ENCODE measurements around the gene MMD2.

Gene MMD2

GRCh38 chr7:4911111-4911828, 47.7 kb downstream of the MMD2 start:
- TF ChIP-seq TEAD4 (IDR thresholded peaks at IDR 0.05) (no peak), EGR1 (IDR thresholded peaks at IDR 0.05) (no peak), TCF12 (IDR thresholded peaks at IDR 0.05; ENCODE audit: low read depth) (no peak), TAF1 (IDR thresholded peaks at IDR 0.05; ENCODE audit: low read depth) (no peak), NFIC (IDR thresholded peaks at IDR 0.05) (no peak), CREB1 (IDR thresholded peaks at IDR 0.05; ENCODE audit: low read depth) (no peak), ZBTB7A (IDR thresholded peaks at IDR 0.05; ENCODE audit: low read depth) (no peak), CEBPB (IDR thresholded peaks at IDR 0.05) (no peak), YY1 (IDR thresholded peaks at IDR 0.05; ENCODE audit: low read depth) (no peak), MAX (IDR thresholded peaks at IDR 0.05) (no peak), EP300 (IDR thresholded peaks at IDR 0.05; ENCODE audit: borderline replicate concordance) (no peak), FOXM1 (IDR thresholded peaks at IDR 0.05; ENCODE audit: borderline replicate concordance, low read depth) (no peak), RAD21 (IDR thresholded peaks at IDR 0.05; ENCODE audit: low read depth) (no peak)

DNA sequence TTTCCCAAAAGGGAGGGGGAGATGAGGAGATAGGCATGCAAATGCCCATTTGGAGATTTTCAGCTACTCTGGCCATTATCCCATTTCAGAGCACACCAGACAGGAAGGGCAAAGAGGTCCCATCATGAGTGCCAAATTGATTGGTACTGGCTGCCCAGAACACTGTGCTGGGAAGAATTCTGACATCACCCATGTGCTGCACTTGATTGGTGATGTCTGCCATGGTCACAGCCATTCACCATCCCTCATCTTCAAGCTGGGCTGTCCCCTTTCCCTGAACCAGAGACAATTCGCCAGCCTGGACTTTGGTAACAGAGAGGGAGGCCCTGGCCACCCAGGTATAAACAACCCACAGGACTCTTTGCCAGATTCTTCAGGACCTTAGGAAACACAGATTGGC, 52.3 kb downstream of the MMD2 start:
- TF ChIP-seq TCF12 (IDR thresholded peaks at IDR 0.05; ENCODE audit: low read depth) = no peak
- no peak for TF ChIP-seq TEAD4 (IDR thresholded peaks at IDR 0.05)
- no peak for TF ChIP-seq RAD21 (IDR thresholded peaks at IDR 0.05; ENCODE audit: low read depth)
- no peak for TF ChIP-seq EGR1 (IDR thresholded peaks at IDR 0.05)
- no peak for TF ChIP-seq CREB1 (IDR thresholded peaks at IDR 0.05; ENCODE audit: low read depth)
- TF ChIP-seq ZBTB7A (IDR thresholded peaks at IDR 0.05; ENCODE audit: low read depth) = no peak
- TF ChIP-seq CEBPB (IDR thresholded peaks at IDR 0.05) = no peak
- TF ChIP-seq TAF1 (IDR thresholded peaks at IDR 0.05; ENCODE audit: low read depth) = no peak
- no peak for TF ChIP-seq FOXM1 (IDR thresholded peaks at IDR 0.05; ENCODE audit: borderline replicate concordance, low read depth)

DNA sequence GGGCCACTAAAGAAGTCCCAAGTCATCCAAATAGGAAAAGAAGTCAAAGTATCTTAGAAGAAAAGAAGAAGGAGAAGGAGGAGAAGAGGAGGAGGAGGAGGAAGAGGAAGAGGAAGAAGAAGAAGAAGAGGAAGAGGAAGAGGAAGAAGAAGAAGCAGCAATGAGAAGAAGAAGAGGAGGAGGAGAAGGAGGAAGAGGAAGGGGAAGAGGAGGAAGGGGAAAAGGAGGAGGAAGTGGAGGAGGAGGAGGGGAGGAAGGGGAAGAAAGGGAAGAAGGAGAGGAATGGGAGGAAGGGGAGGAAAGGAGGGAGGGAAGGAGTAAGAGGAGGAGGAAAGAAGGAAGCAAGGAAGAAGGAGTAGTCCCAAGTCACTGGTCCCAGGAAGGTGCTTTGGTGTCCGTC, 53.8 kb downstream of the MMD2 start:
- no peak for TF ChIP-seq CREB1 (IDR thresholded peaks at IDR 0.05; ENCODE audit: low read depth)
- no peak for TF ChIP-seq EGR1 (IDR thresholded peaks at IDR 0.05)
- TF ChIP-seq YY1 (IDR thresholded peaks at IDR 0.05; ENCODE audit: low read depth) = no peak
- no peak for TF ChIP-seq RAD21 (IDR thresholded peaks at IDR 0.05; ENCODE audit: low read depth)
- no peak for TF ChIP-seq EP300 (IDR thresholded peaks at IDR 0.05; ENCODE audit: borderline replicate concordance)
- no peak for TF ChIP-seq TAF1 (IDR thresholded peaks at IDR 0.05; ENCODE audit: low read depth)
- TF ChIP-seq NFIC (IDR thresholded peaks at IDR 0.05) = no peak
- TF ChIP-seq, protein P1, sequence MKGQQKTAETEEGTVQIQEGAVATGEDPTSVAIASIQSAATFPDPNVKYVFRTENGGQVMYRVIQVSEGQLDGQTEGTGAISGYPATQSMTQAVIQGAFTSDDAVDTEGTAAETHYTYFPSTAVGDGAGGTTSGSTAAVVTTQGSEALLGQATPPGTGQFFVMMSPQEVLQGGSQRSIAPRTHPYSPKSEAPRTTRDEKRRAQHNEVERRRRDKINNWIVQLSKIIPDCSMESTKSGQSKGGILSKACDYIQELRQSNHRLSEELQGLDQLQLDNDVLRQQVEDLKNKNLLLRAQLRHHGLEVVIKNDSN (IDR thresholded peaks at IDR 0.05) = no peak
- TF ChIP-seq FOXM1 (IDR thresholded peaks at IDR 0.05; ENCODE audit: borderline replicate concordance, low read depth) = no peak

GRCh38 chr7:4904346-4904745, 54.6 kb downstream of the MMD2 start:
- TF ChIP-seq TCF12 (IDR thresholded peaks at IDR 0.05; ENCODE audit: low read depth) (no peak), TEAD4 (IDR thresholded peaks at IDR 0.05) (no peak), ZBTB7A (IDR thresholded peaks at IDR 0.05; ENCODE audit: low read depth) (no peak), CEBPB (IDR thresholded peaks at IDR 0.05) (no peak), RAD21 (IDR thresholded peaks at IDR 0.05; ENCODE audit: low read depth) (no peak)

- TF ChIP-seq EGR1 (IDR thresholded peaks at IDR 0.05) = no peak
- TF ChIP-seq TAF1 (IDR thresholded peaks at IDR 0.05; ENCODE audit: low read depth) = no peak
- no peak for TF ChIP-seq ZBTB7A (IDR thresholded peaks at IDR 0.05; ENCODE audit: low read depth)
- TF ChIP-seq CEBPB (IDR thresholded peaks at IDR 0.05) = no peak
- TF ChIP-seq TCF12 (IDR thresholded peaks at IDR 0.05; ENCODE audit: low read depth) = no peak
- TF ChIP-seq FOXM1 (IDR thresholded peaks at IDR 0.05; ENCODE audit: borderline replicate concordance, low read depth) = no peak
- TF ChIP-seq REST (IDR thresholded peaks at IDR 0.05; ENCODE audit: low read depth) = no peak
- TF ChIP-seq MAX (IDR thresholded peaks at IDR 0.05) = no peak
- no peak for TF ChIP-seq YY1 (IDR thresholded peaks at IDR 0.05; ENCODE audit: low read depth)
- no peak for TF ChIP-seq NFIC (IDR thresholded peaks at IDR 0.05)
- TF ChIP-seq, protein P1 (IDR thresholded peaks at IDR 0.05) = no peak
- no peak for TF ChIP-seq RAD21 (IDR thresholded peaks at IDR 0.05; ENCODE audit: low read depth)
- no peak for TF ChIP-seq TEAD4 (IDR thresholded peaks at IDR 0.05)
Measured at GRCh38 chr7:4895766-4896165, 63.2 kb downstream of the MMD2 start.

DNA sequence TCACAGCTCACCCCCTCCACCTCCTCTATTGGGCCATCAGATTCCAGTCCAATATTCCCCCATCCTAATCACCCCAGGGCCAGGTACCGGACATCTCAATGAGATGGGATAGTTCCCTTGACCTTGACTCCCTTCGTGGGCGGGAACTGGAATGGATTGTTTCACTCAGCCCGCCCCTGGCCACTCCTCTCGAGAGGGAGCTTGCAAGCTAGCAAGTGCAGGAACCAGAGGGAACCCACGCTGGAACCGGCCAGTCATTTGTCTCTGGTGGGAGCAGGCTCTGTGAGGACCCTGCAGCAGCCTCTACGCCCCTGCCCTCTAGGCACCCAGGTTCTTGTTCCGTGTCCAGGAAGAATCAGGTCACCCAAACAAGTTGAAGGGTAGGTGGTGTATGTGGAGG, 64.5 kb downstream of the MMD2 start:
- TF ChIP-seq FOXM1 (IDR thresholded peaks at IDR 0.05; ENCODE audit: borderline replicate concordance, low read depth) (no peak), EP300 (IDR thresholded peaks at IDR 0.05; ENCODE audit: borderline replicate concordance) (no peak), TCF12 (IDR thresholded peaks at IDR 0.05; ENCODE audit: low read depth) (no peak), EGR1 (IDR thresholded peaks at IDR 0.05) (no peak), TAF1 (IDR thresholded peaks at IDR 0.05; ENCODE audit: low read depth) (no peak), TEAD4 (IDR thresholded peaks at IDR 0.05) (no peak), CEBPB (IDR thresholded peaks at IDR 0.05) (no peak), NFIC (IDR thresholded peaks at IDR 0.05) (no peak), CREB1 (IDR thresholded peaks at IDR 0.05; ENCODE audit: low read depth) (no peak), YY1 (IDR thresholded peaks at IDR 0.05; ENCODE audit: low read depth) (no peak), RAD21 (IDR thresholded peaks at IDR 0.05; ENCODE audit: low read depth) (no peak), REST (IDR thresholded peaks at IDR 0.05; ENCODE audit: low read depth) (no peak), ZBTB7A (IDR thresholded peaks at IDR 0.05; ENCODE audit: low read depth) (no peak), MAX (IDR thresholded peaks at IDR 0.05) (no peak)
- TF ChIP-seq, protein P1 (IDR thresholded peaks at IDR 0.05) = no peak
